ENCODE data around the gene CPXCR1.
"Not testable (repeated sequence)": the region's sequence is repeated elsewhere in the genome, so short reads cannot be mapped to it uniquely, and the experiment has no call there.

The CPXCR1 gene

GRCh38 chrX:88746925-88747324 lies at the start of gene CPXCR1:
Gene CPXCR1, plus strand, starts transcription at chrX:88747225. Its CDS starts 6,190 bp downstream, at chrX:88753415.
- no peak for DNase-seq (ENCODE audit: extremely low read depth in 1 of 2, low read depth in 1 of 2)

GRCh38 chrX:88735835-88736234 lies 11.2 kb upstream of the CPXCR1 start:
- no peak for DNase-seq (ENCODE audit: extremely low read depth in 1 of 2, low read depth in 1 of 2)

- DNase-seq (ENCODE audit: extremely low read depth in 1 of 2, low read depth in 1 of 2) = not testable (repeated sequence)
Observed at GRCh38 chrX:88746215-88746614, 810 bp upstream of the CPXCR1 start.

- not testable (repeated sequence) for DNase-seq (ENCODE audit: extremely low read depth in 1 of 2, low read depth in 1 of 2)
Observed at GRCh38 chrX:88752339-88752738, 5.3 kb downstream of the CPXCR1 start.

- no peak for DNase-seq (ENCODE audit: extremely low read depth in 1 of 2, low read depth in 1 of 2)
Observed at GRCh38 chrX:88789825-88790224, 42.8 kb downstream of the CPXCR1 start.
